ENCODE results near the gene ARMH2.
"Not testable (repeated sequence)": the region's sequence is repeated elsewhere in the genome, so short reads cannot be mapped to it uniquely, and the experiment has no call there.

Gene ARMH2

GRCh38 chr6:24761851-24762250 lies 36.9 kb downstream of the ARMH2 start:
- no peak for DNase-seq

GRCh38 chr6:24761193-24761835 lies 37.4 kb downstream of the ARMH2 start:
- DNase-seq, result no peak

GRCh38 chr6:24760210-24760609 lies 38.5 kb downstream of the ARMH2 start:
- no peak for DNase-seq

GRCh38 chr6:24759718-24760117 lies 39.0 kb downstream of the ARMH2 start:
- no peak for DNase-seq

GRCh38 chr6:24757611-24758010 lies 41.1 kb downstream of the ARMH2 start:
- no peak for DNase-seq

- DNase-seq, result no peak
Measured at GRCh38 chr6:24755279-24755678, 43.4 kb downstream of the ARMH2 start.

GRCh38 chr6:24754378-24754777 lies 44.3 kb downstream of the ARMH2 start:
- DNase-seq, result not testable (repeated sequence)

GRCh38 chr6:24753545-24753944 lies 45.2 kb downstream of the ARMH2 start:
- DNase-seq, result no peak

GRCh38 chr6:24752917-24753492 lies 45.7 kb downstream of the ARMH2 start:
- no peak for DNase-seq

GRCh38 chr6:24752503-24752902 lies 46.2 kb downstream of the ARMH2 start:
- no peak for DNase-seq

GRCh38 chr6:24750878-24751277 lies 47.8 kb downstream of the ARMH2 start:
- not testable (repeated sequence) for DNase-seq

GRCh38 chr6:24749297-24749696 lies 49.4 kb downstream of the ARMH2 start:
- no peak for DNase-seq

Measured in T-helper 9 cell (primary cell).